Right lobe of liver (tissue), 6 donors: ENCODE results near the gene RAB11FIP3. TPM values are rescaled to one million over a fixed set of nuclear protein-coding genes. Genes with fewer than 3 reads are reported as not detected.
"Not testable (repeated sequence)": the region's sequence is repeated elsewhere in the genome, so short reads cannot be mapped to it uniquely, and the experiment has no call there.

Source experiments
- ATAC-seq, 4 donors: fragments of 200-7000 bp; cut with Tn5 transposase; one replicate each; pipeline ENCODE4 v1.9.1; 2020; ENCODE audit warnings: mild to moderate bottlenecking in 4 of 4, moderate library complexity in 4 of 4
- DNase-seq, 3 donors: peaks; one replicate each; pipeline ENCODE4 v3.0.0-alpha.2; 2020
- H3K27ac ChIP-seq, 3 donors: fragments of 200-600 bp; one replicate each; pipeline ENCODE4 v1.8.0; 2022
- H3K27me3 ChIP-seq, 2 donors: fragments of 200-600 bp; one replicate each; pipeline ENCODE4 v1.8.0; 2022
- H3K36me3 ChIP-seq, 4 donors: fragments of 200-600 bp; sonication (generic) in 1 of 4; one replicate each; pipeline versions ENCODE4 v1.5.1 to v1.8.0; 2017 to 2022; ENCODE audit warnings: control low read depth in 1 of 4
- H3K4me1 ChIP-seq, 4 donors: fragments of 200-600 bp; sonication (generic) in 1 of 4; one replicate each; pipeline versions ENCODE4 v1.5.1 to v1.8.0; 2017 to 2022; ENCODE audit warnings: control low read depth in 1 of 4
- H3K4me3 ChIP-seq, 3 donors: fragments of 200-600 bp; one replicate each; pipeline ENCODE4 v1.8.0; 2022
- H3K9me3 ChIP-seq, 4 donors: fragments of 200-600 bp; sonication (generic) in 1 of 4; one replicate each; pipeline versions ENCODE4 v1.5.1 to v1.8.0; 2017 to 2022; ENCODE audit warnings: control low read depth in 1 of 4
- CTCF ChIP-seq, 4 donors: fragments of 200-600 bp in 3 of 4; fragments of 450-650 bp in 1 of 4; IDR thresholded peaks; one replicate each; pipeline versions ENCODE4 v1.5.1 to v1.8.0; 2016 to 2022; ENCODE audit warnings: antibody characterized with exemption in 4 of 4, mild to moderate bottlenecking in 2 of 4
- POLR2A ChIP-seq: fragments of 450-650 bp; IDR thresholded peaks from one replicate; pipeline ENCODE4 v1.6.1; 2017; ENCODE audit warnings: antibody characterized with exemption, mild to moderate bottlenecking
- WGBS: methylation state at CpG from one replicate; pipeline ENCODE4 v1.1.6; 2018; ENCODE audit warnings: low coverage, low lambda C conversion rate; ENCODE audit not compliant: insufficient coverage; ENCODE audit errors: missing lambda C conversion rate; 5-methylcytosine and 5-hydroxymethylcytosine counted together
- intact Hi-C, 2 donors: fragments of 100-400 bp; cut with DNase I; formaldehyde crosslinking; loops; one replicate each; pipeline versions ENCODE4 v1.11.2 to v1.14.1; 2022
- total RNA-seq, 6 experiments: library from RNA; depleted of rRNA in 2 of 6; stranded (reverse); fragments of >200 nt in 2 of 6; fragmentation: NEBNext Ultra II Directional in 3 of 6; extraction: Animal tissue kit (Norgen Biotek cat#: 25700) in 3 of 6; gene quantifications; one replicate each; pipeline versions ENCODE4 v1.1.0 to v1.2.4, GENCODE V29; 2016 to 2023
- donor health status: DM: no; HTN: yes; CAD: no.
- donor health status: DM: no; HTN: no; CAD: no.
- donor health status: DM: no; HTN: no; CAD: no.
- donor health status: DM: no; HTN: yes; CAD: no.
- donor health status: DM: no; HTN: yes; CAD: no.

Gene RAB11FIP3
- total RNA-seq, 6 experiments from 2014 or later, result 19.5 to 38.3 (median 25.5) TPM

- Histone ChIP-seq H3K9me3 (no peaks in the 10 kb centered on the region), H3K27ac (no peak overlapping the region), H3K36me3 (peaks cover 0 to 7% (median 0%) of the 10 kb centered on the region in 4 donors), H3K27me3 (no peaks in the 10 kb centered on the region), H3K4me3 (no peak overlapping the region), H3K4me1 (no peaks in the 10 kb centered on the region)
- WGBS, result no CpG with 5 or more reads among the region's 13 CpGs
- ATAC-seq, result no peak
- no peak for DNase-seq
- no peak for TF ChIP-seq CTCF (IDR thresholded peaks at IDR 0.05)
- no peak for TF ChIP-seq POLR2A
- intact Hi-C loops, result no loop called here
Observed at GRCh38 chr16:466651-467050, 41.2 kb downstream of the RAB11FIP3 start.

GRCh38 chr16:467249-467871 lies 41.9 kb downstream of the RAB11FIP3 start:
- intact Hi-C loops, DNase-seq, H3K4me3 ChIP-seq, H3K4me1 ChIP-seq, H3K27ac ChIP-seq, H3K27me3 ChIP-seq, ATAC-seq, H3K9me3 ChIP-seq, H3K36me3 ChIP-seq: not testable (repeated sequence)
- 77% methylated on average over 11 of the region's 12 CpGs for WGBS

DNA sequence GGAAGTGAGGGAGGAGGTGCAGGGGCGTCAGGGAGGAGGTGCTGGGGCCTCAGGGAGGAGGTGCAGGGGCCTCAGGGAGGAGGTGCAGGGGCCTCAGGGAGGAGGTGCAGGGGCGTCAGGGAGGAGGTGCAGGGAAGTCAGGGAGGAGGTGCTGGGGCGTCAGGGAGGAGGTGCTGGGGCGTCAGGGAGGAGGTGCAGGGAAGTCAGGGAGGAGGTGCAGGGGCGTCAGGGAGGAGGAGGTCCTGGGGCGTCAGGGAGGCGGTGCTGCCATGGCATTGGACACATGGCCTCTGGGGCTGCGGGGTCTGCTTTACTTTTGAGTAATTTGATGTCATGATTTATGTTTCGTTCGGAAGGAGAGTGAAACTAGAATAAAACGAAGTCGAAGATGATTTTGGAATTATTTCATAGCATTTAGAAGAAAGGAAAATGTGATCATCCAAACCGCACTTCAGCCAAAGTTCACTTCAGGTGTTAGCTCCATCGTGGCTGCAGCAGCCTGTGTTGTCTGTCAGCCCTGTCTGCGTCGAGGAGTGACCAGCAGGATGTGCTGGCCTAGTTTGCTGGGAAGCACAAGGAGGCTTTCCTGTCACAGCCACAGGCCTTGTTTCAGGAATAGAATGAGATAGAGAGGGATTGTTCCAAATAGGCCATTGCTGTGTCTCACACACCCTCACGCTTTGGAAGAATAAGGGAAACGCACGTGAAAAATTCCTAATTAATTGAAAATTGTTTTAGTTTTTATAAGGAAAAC lies 42.8 kb downstream of the RAB11FIP3 start:
- DNase-seq (peak in 1 of 3 donors; percentile 31), ATAC-seq (peak; percentile 34 to 68 (median 44))
- Histone ChIP-seq H3K4me3 (no peak overlapping the region), H3K27ac (no peak overlapping the region), H3K9me3 (no peaks in the 10 kb centered on the region), H3K4me1 (no peaks in the 10 kb centered on the region), H3K36me3 (no peaks in the 10 kb centered on the region), H3K27me3 (no peaks in the 10 kb centered on the region)
- intact Hi-C loops, result no loop called here
- 81% methylated on average over 17 of the region's 19 CpGs for WGBS
- TF ChIP-seq POLR2A, result no peak
- no peak for TF ChIP-seq CTCF (IDR thresholded peaks at IDR 0.05)

GRCh38 chr16:469459-469858 lies 44.0 kb downstream of the RAB11FIP3 start:
- H3K36me3 ChIP-seq, H3K27ac ChIP-seq, H3K9me3 ChIP-seq, DNase-seq, intact Hi-C loops, H3K27me3 ChIP-seq, ATAC-seq, H3K4me3 ChIP-seq, H3K4me1 ChIP-seq: not testable (repeated sequence)
- WGBS, result 88% methylated on average over 7 of the region's 7 CpGs

GRCh38 chr16:470418-470817 lies 45.0 kb downstream of the RAB11FIP3 start:
- no peaks in the 10 kb centered on the region for H3K36me3 ChIP-seq

More at GRCh38 chr16:470418-470817, 45.0 kb downstream of the RAB11FIP3 start:
- Histone ChIP-seq H3K4me1 (no peaks in the 10 kb centered on the region), H3K27ac (no peak overlapping the region), H3K4me3 (no peak overlapping the region), H3K9me3 (no peaks in the 10 kb centered on the region), H3K27me3 (no peaks in the 10 kb centered on the region)
- no peak for ATAC-seq
- TF ChIP-seq CTCF (IDR thresholded peaks at IDR 0.05), result no peak
- WGBS, result 97% methylated on average over 4 of the region's 4 CpGs
- DNase-seq, result no peak
- intact Hi-C loops, result no loop called here
